ENCODE results near the gene AHNAK.

DNA sequence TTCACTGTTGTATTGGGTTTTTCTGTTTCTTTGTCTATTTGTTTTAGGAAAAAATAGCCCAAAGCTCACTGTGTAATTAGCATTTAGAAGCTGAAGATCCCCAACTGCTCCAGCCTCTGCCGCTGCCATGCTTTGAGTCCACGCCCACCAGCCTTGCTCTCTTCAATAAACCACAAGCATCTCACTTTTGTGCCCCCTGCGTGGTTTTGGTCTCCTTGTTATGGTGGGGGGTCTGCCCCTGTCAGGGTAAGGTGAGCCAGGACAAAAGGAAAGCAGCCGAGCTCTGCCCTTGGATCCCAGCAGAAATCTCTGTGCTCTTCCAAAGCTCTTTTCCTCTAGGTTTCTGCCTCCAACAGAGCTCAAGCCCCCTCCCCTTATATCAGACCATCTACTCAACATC, 123.6 kb downstream of the AHNAK start:
- TF ChIP-seq CTCF (IDR thresholded peaks at IDR 0.05): no peak
- no peak for TF ChIP-seq EP300 (IDR thresholded peaks at IDR 0.05)
- no peak for TF ChIP-seq POLR2AphosphoS5 (IDR thresholded peaks at IDR 0.05)
- no peak for TF ChIP-seq POLR2A (IDR thresholded peaks at IDR 0.05)

All from stomach (tissue), 4 donors.